C4-2B (cell line): ENCODE results near the gene DENND5B.
"Not testable (repeated sequence)": the region's sequence is repeated elsewhere in the genome, so short reads cannot be mapped to it uniquely, and the experiment has no call there.

Experiments used
- H3K27ac ChIP-seq: fragments of 450-650 bp; 2 replicates; pipeline ENCODE4 v1.5.1; 2017
- CTCF ChIP-seq: fragments of 450-650 bp; conservative IDR thresholded peaks from 2 replicates; pipeline ENCODE4 v1.5.1; 2017; ENCODE audit warnings: mild to moderate bottlenecking
- ZFX ChIP-seq: fragments of 450-650 bp; IDR thresholded peaks from 2 replicates; pipeline ENCODE4 v1.6.1; 2017

Gene DENND5B

GRCh38 chr12:31516702-31517101 is 74.2 kb downstream of the DENND5B start:
- TF ChIP-seq ZFX (no peak), CTCF (no peak)
- no peak overlapping the region for H3K27ac ChIP-seq

- TF ChIP-seq ZFX (no peak), CTCF (no peak)
- no peak overlapping the region for H3K27ac ChIP-seq
Observed at GRCh38 chr12:31514912-31515311, 76.0 kb downstream of the DENND5B start.

- TF ChIP-seq CTCF, result no peak
- TF ChIP-seq ZFX, result no peak
- H3K27ac ChIP-seq, result no peak overlapping the region
Observed at GRCh38 chr12:31510034-31510433, 80.9 kb downstream of the DENND5B start.

GRCh38 chr12:31508436-31509150 is 82.3 kb downstream of the DENND5B start:
- H3K27ac ChIP-seq, result no peak overlapping the region
- TF ChIP-seq CTCF (no peak), ZFX (no peak)

- no peak overlapping the region for H3K27ac ChIP-seq
- no peak for TF ChIP-seq ZFX
- no peak for TF ChIP-seq CTCF
Observed at GRCh38 chr12:31507966-31508365, 83.0 kb downstream of the DENND5B start.

- TF ChIP-seq ZFX (no peak), CTCF (no peak)
- H3K27ac ChIP-seq, result no peak overlapping the region
Observed at GRCh38 chr12:31506515-31507306, 84.2 kb downstream of the DENND5B start.

- TF ChIP-seq ZFX, result no peak
- no peak for TF ChIP-seq CTCF
- no peak overlapping the region for H3K27ac ChIP-seq
Observed at GRCh38 chr12:31504625-31505222, 86.2 kb downstream of the DENND5B start.

- not testable (repeated sequence) for H3K27ac ChIP-seq
Observed at GRCh38 chr12:31501014-31501413, 89.9 kb downstream of the DENND5B start.
